Limb (tissue), 2 donors: ENCODE results near the gene PLET1.

Experiments used
- DNase-seq, 2 donors: peaks; one replicate each; pipeline ENCODE4 v3.0.0-alpha.2; 2016; ENCODE audit errors: extremely low spot score in 2 of 2

PLET1 gene

GRCh38 chr11:112241486-112241885, 19.2 kb downstream of the PLET1 start:
- no peak for DNase-seq

DNA sequence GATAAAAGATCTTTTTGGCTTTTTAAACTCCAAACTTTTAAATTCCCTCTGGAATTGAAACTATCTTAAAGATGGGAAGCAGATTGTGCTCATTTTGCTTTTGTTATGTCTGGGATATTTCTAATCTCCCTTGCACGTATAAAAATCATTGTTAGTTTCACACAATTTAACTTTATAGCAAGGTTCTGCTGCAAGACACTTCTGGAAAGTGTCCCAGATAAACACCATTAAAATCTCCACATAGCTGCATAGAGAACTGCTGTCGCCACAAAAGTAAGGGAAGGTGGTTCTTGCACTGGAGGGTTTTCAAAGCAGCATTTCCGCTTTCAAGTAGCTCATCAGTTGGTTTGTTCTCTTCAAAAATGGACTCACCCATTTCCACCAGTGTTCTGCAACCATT, 22.6 kb downstream of the PLET1 start:
- no peak for DNase-seq

- DNase-seq = no peak
Measured at GRCh38 chr11:112237451-112237850, 23.2 kb downstream of the PLET1 start.

DNA sequence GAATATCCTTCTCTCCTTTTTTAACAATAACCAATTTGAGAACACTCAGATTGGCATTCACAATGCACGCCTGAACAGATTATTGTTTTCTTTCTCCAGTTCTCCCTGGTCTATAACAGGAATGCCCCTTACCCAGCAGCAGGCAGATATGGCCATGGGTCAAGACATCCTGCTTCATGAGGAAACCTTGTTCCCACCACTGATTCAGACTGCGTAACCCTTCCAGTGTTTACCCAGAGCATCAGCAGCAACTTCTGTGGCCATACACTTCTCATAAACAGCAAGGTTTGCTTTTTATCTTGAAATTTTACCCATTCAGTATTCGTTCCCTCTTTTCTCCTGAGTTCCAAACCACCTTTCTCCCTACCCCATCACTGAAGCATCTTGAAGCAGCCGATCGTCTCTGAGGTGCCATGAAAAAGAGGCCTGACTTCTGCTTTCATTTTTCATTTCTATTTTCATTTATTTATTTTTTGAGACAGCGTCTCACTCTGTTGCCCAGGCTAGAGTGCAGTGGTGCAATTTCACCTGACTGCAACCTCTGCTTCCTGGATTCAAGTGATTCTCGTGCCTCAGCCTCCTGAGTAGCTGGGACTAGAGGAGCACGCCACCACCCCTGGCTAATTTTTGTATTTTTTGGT, 24.8 kb downstream of the PLET1 start:
- no peak for DNase-seq

GRCh38 chr11:112231952-112232351, 28.7 kb downstream of the PLET1 start:
- DNase-seq = no peak

DNA sequence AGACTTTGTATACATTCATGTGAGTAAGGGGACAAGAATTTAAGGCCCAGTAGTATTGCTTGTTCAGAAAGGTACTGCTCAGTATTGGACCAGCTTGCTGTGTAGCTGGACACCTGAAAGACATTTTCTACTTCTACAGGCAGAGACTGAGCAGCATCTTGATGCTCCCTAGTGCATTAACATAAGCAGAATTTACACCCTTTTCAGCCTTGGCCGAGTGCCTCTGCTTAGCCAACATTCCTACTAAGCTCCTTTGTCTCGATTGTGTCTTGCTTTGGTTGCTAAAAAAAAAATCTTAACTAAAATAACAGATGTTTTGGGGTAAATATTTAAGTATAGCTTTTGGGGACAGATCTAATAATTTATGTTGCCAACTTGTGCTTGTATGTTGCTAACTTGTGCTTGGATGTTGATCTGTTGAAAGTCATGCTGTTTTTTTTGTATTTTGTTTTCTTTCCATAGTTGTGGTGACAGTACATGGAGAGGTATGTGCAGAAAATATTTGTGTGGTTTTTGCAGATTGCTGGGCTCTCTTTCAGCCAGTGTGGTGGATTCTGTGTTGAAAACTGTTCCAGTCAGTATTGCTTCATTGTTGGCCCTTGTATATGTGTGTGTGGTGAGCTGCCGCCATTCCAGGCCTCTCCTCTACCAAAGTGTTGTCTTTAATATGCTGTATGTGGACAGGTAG, 30.8 kb downstream of the PLET1 start:
- DNase-seq = no peak

GRCh38 chr11:112229159-112229558, 31.5 kb downstream of the PLET1 start:
- DNase-seq = no peak

DNA sequence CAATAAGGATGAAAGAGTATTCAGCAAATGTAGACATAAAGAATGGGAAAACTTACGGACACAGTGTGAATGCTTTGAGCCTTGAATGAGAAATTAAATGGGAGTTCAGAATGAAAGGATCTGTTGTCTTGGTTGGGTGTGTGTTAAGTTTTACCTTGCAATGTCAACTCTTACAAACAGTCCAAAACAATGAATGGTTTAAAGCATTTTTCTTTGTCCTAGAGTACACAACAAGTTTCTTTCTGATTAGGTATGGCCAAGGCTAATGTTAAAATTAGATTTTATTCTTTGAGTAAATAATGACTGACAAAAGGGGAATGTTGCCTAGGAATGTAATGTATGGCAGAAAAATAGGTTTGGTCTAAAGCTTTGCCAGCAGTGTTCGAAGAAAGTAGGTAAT, 32.0 kb downstream of the PLET1 start:
- no peak for DNase-seq

- DNase-seq = no peak
Measured at GRCh38 chr11:112227471-112227870, 33.2 kb downstream of the PLET1 start.

- DNase-seq = no peak
Measured at GRCh38 chr11:112226831-112227401, 33.7 kb downstream of the PLET1 start.

- peak; percentile 87 to 91 for DNase-seq
Measured at GRCh38 chr11:112226062-112226830, 34.4 kb downstream of the PLET1 start, which contains the start of gene PTS. PTS (plus strand) TSS chr11:112226428; CDS start chr11:112226444, 16 bp downstream.

DNA sequence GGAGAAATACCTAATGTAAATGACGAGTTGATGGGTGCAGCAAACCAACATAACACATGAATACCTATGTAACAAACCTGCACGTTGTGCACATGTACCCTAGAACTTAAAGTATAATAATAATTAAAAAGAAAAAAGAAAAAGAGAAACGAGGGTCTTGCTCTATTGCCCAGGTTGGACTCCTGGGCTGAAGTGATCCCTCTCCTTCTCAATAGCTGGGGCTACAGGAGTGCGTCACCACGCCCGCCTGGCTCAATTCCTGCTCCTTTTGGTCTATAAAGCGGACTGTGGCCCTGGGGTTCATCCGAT, 35.0 kb downstream of the PLET1 start:
- DNase-seq = no peak

DNA sequence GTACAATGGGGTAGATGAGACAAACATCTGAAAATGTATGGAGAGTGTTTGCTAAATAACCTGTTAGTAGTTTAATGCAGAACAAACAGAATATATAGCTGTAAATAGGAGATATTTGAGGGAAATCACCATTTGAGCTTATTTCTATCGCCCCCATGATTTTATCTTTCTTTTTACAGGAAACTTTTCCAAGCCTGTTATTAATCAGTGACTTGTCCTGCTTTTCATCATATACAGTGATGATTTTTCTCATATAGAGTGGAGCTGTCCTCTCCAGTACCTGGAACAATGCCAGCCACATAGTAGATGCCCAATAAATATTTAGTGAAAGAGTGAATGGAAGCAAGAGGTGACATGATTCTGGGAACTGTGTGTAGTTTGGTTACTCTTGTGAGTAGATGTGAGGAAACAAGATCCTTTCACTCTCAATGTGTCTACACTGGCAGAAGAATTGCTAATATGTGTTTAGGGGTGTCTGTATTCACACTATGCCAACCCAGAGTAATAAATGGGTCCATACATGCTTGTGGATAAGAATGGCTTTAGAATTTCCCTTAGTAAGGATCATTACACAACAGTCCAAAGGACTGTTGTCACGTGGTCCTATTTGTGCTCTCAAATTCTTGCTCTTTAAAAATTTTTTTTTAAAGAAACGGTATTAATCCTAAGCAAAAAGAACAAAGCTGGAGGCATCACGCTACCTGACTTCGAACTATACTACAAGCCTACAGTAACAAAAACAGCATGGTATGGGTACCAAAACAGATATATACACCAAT, 36.7 kb downstream of the PLET1 start:
- DNase-seq = no peak

DNA sequence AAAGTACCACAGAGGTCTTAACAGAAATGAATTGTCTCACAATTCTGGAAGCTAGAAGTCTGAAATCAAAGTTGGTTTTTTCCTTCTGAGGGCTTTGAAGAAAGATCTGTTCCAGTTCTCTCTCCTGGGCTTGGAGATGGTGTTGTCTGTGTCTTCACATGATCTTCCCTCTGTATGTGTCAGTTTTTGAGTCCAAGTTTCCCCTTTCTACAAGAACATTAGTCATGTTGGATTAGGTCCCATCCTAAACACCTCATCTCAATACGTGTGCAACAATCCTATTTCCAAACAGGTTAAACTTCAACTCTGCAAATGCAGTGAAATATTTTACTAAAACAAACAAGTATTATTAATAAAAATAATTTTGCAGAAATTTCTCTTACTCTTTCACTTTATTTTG, 37.5 kb downstream of the PLET1 start:
- no peak for DNase-seq

DNA sequence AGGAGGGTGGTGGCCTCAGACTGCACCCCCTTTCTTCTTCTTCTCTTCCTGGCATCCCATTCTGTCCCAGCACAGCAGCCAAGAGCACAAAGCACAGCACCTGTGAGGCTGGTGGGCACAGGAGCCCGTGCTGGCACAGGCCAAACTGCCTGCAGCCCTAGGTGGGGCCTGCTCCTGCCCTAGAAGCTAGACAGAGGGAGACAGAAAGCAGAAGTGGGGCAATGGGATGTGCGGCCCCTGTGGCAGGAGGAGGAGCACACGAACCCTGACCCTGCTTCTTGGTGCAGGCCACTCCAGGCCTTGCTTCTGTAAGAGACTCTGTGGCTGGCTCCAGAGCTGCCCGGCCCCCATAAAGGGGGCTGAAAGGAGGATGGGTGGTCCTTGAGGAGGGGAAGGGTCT, 38.4 kb downstream of the PLET1 start:
- no peak for DNase-seq

DNA sequence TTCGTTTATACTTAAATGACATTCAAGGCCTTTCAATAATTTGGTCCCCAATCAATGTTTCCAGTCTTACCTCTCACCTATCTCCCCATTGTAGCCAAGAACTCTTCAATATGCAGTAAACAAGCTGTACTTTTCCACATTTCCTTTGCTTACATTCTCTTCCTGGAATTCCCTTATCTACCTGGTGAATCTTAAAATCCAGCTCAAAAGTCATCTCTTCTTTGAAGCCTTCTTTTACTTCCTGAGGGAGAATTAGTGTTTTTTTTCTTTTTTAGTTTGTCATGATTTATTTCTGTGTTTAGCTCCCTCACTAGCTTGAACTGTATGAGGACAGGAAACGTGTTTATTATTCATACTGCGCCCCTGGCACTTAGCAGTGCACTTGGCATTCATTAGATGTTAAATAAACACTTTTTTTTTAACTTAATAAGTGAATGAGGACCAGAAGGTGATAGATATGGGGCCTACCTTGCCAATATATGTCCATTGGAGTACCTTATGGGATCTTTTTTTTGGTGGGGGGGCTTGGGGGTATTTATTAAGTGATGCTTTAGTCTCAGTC, 39.3 kb downstream of the PLET1 start:
- no peak for DNase-seq

- DNase-seq = peak; percentile 41 to 89
Measured at GRCh38 chr11:112219476-112220232, 41.0 kb downstream of the PLET1 start.

- DNase-seq = no peak
Measured at GRCh38 chr11:112216561-112217105, 44.0 kb downstream of the PLET1 start.

GRCh38 chr11:112215621-112216020, 45.0 kb downstream of the PLET1 start:
- no peak for DNase-seq

DNA sequence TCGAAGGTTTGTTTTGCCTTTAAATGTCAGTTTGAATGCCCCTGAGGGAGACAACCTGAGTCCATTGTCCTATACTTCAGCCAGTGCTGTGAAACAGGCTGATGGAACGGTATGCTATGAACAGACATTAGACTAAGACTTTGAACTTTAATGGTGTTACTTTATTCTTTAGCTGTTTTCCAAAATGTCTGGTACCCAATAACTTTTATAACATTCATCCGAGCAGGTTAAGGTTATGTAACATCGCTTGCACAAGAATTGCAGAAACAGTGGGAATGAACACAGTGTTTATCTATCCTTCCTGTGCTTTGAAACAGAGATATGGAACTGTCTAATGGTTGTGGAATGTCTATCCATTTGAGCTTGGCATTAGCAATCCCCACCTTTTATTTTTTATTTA, 46.9 kb downstream of the PLET1 start:
- DNase-seq = no peak
